ENCODE data around the gene CSNK2B.

The CSNK2B gene

GRCh38 chr6:31659649-31660380 is 6.1 kb upstream of the CSNK2B start:
- in situ Hi-C loops (cut with MboI; ENCODE audit: low sequenced_read_pairs) = loop anchor here (25.0 kb wide), 1 partner anchor 302 kb away; the partner anchor contains the start of genes DXO, NELFE and SKIC2

DNA sequence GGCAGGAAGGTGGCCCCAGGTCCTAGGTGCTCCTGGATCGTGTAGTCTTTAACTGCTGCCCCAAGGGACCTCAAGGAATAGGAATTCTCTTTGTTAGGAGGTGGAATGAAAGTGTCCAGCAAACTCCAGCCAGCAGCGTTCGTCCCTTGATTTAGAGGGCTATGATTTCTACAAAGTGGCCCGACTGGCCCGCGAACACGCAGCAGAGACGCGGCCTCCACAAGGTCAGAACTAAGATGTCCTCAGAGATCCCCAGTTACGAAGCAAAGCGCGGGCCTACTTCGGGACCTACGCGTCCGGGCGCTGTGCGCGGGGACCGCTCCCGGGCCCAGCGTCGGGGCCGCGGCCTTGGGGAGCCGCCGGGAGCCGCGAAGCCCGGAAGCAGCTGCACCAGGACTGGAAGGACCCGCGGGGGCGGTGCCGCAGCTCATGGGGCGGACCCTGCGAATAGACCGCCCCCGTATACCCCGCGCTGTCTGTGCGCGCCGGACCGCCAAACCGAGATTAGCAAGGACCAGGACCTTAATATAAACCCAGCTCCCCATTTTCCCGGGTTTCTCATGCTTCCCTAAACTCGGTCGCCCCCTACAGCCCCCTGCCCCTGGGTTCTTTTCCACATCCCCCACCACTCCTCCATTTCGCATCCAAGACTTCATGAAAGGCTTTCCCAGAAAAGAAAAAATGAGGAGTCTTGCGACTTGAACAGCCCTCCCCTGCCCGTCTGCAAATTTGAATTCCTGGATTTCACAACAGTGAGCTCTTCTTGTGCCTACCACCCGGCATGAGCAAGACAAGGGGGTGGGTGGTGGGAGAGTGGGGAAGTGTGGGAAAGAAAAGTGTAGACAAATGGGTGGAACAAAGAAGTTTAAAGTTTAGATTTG is 5.3 kb upstream of the CSNK2B start, which contains the start of gene C6orf47:
Gene C6orf47 (minus strand): TSS at position 398 of the 881 bp plus-strand sequence. CDS start 831 bp downstream, outside the sequence.
- in situ Hi-C loops (cut with MboI; ENCODE audit: low sequenced_read_pairs) = loop anchor here (25.0 kb wide), 1 partner anchor 302 kb away; the partner anchor contains the start of genes DXO, NELFE and SKIC2

GRCh38 chr6:31661262-31662123 is 4.4 kb upstream of the CSNK2B start:
- in situ Hi-C loops (cut with MboI; ENCODE audit: low sequenced_read_pairs) = loop anchor here (25.0 kb wide), 1 partner anchor 301 kb away; the partner anchor contains the start of genes DXO, NELFE and SKIC2

GRCh38 chr6:31662124-31662723 is 3.7 kb upstream of the CSNK2B start:
- in situ Hi-C loops (cut with MboI; ENCODE audit: low sequenced_read_pairs) = loop anchor here (25.0 kb wide), 1 partner anchor 300 kb away; the partner anchor contains the start of genes DXO, NELFE and SKIC2

- in situ Hi-C loops (cut with MboI; ENCODE audit: low sequenced_read_pairs) = loop anchor here (25.0 kb wide), 1 partner anchor 299 kb away; the partner anchor contains the start of genes DXO, NELFE and SKIC2
Observed at GRCh38 chr6:31663126-31663960, 2.5 kb upstream of the CSNK2B start.

- in situ Hi-C loops (cut with MboI; ENCODE audit: low sequenced_read_pairs) = loop anchor here (25.0 kb wide), 1 partner anchor 298 kb away; the partner anchor contains the start of genes DXO, NELFE and SKIC2
Observed at GRCh38 chr6:31663961-31664789, 1.7 kb upstream of the CSNK2B start.

- in situ Hi-C loops (cut with MboI; ENCODE audit: low sequenced_read_pairs) = loop anchor here (25.0 kb wide), 1 partner anchor 297 kb away; the partner anchor contains the start of genes DXO, NELFE and SKIC2
Observed at GRCh38 chr6:31664790-31665500, 935 bp upstream of the CSNK2B start, which contains the start of gene GPANK1. GPANK1 (minus strand) TSS chr6:31664997; CDS start chr6:31664478, 519 bp downstream.

DNA sequence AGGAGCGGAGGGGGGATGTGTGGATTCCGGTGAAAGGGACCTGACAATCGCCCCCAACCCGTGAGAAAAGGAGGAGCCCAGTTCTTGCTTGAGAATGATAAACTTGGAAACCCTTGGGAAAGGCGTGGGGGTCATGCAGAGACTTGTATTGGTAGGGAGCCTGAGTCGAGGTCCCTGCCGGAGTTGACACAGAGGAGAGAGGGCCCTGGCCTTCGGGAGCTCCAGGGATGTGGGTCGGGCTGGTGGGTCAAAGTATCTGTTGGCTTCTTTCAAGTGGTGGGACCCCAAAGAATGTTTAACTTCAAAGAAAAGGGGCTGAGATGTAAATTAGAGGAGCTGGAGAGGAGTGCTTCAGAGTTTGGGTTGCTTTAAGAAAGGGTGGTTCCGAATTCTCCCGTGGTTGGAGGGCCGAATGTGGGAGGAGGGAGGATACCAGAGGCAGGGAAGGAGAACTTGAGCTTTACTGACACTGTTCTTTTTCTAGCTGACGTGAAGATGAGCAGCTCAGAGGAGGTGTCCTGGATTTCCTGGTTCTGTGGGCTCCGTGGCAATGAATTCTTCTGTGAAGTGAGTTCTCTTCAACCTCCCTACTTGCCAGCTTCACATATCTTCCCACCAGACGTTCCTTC is 571 bp downstream of the CSNK2B start:
- in situ Hi-C loops (cut with MboI; ENCODE audit: low sequenced_read_pairs) = loop anchor here (25.0 kb wide), 1 partner anchor 296 kb away; the partner anchor contains the start of genes DXO, NELFE and SKIC2

DNA sequence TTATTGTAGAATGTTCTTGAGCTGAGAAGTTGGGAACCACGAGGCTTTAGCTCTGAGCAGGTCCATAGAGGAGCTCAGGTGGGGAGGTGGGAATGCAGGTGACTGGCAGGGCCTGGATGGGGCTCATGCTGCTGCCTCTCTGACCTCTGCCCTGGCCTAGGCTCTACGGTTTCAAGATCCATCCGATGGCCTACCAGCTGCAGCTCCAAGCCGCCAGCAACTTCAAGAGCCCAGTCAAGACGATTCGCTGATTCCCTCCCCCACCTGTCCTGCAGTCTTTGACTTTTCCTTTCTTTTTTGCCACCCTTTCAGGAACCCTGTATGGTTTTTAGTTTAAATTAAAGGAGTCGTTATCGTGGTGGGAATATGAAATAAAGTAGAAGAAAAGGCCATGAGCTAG is 3.8 kb downstream of the CSNK2B start, which contains the start of gene LY6G5B:
Gene LY6G5B (plus strand): TSS at position 301 of the 400 bp plus-strand sequence. CDS start 975 bp downstream, outside the sequence.
- in situ Hi-C loops (cut with MboI; ENCODE audit: low sequenced_read_pairs) = loop anchor here (25.0 kb wide), 1 partner anchor 293 kb away; the partner anchor contains the start of genes DXO, NELFE and SKIC2

- in situ Hi-C loops (cut with MboI; ENCODE audit: low sequenced_read_pairs) = no loop called here
Observed at GRCh38 chr6:31676322-31676903, 10.5 kb downstream of the CSNK2B start.

- in situ Hi-C loops (cut with MboI; ENCODE audit: low sequenced_read_pairs) = no loop called here
Observed at GRCh38 chr6:31676904-31677303, 11.0 kb downstream of the CSNK2B start.

DNA sequence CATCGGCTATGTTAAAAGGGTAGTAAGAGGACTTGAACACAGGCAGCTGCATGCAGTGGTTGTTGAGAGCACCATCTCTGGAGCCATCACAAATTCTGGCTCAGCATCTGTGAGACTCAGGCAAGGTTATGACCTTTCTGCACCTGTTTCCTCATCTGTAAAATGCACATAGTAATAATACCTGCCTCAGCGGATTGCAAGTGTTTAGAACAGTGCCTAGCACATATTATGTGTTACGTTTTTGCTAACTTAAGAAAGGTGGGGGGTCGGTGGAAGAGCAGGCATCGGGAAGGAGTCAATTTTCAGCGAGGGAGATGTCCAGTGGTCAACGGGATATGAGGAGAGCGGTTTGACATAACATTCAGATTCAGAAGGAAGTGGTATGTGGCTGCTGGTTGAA is 12.1 kb downstream of the CSNK2B start:
- in situ Hi-C loops (cut with MboI; ENCODE audit: low sequenced_read_pairs) = no loop called here

GRCh38 chr6:31680226-31681134 is 14.6 kb downstream of the CSNK2B start, which contains the start of gene LY6G5C:
LY6G5C (minus strand) TSS chr6:31681067; CDS start chr6:31680373, 694 bp downstream.
- in situ Hi-C loops (cut with MboI; ENCODE audit: low sequenced_read_pairs) = loop anchor here (10.0 kb wide), 1 partner anchor 84 kb away; the partner anchor contains the start of gene SAPCD1

GRCh38 chr6:31681135-31681671 is 15.3 kb downstream of the CSNK2B start:
- in situ Hi-C loops (cut with MboI; ENCODE audit: low sequenced_read_pairs) = loop anchor here (10.0 kb wide), 1 partner anchor 84 kb away; the partner anchor contains the start of gene SAPCD1

Data from HL-60/S4 treated with phorbol 12-myristate 13-acetate at 8.2 ng/mL for 4 days and 3 days (cell line).